ENCODE measurements around the gene NAALADL2. TPM values are rescaled to one million over a fixed set of nuclear protein-coding genes. Genes with fewer than 3 reads are reported as not detected.

The NAALADL2 gene
- total RNA-seq, 1 experiment from 2014 or later: 1.6 TPM

DNA sequence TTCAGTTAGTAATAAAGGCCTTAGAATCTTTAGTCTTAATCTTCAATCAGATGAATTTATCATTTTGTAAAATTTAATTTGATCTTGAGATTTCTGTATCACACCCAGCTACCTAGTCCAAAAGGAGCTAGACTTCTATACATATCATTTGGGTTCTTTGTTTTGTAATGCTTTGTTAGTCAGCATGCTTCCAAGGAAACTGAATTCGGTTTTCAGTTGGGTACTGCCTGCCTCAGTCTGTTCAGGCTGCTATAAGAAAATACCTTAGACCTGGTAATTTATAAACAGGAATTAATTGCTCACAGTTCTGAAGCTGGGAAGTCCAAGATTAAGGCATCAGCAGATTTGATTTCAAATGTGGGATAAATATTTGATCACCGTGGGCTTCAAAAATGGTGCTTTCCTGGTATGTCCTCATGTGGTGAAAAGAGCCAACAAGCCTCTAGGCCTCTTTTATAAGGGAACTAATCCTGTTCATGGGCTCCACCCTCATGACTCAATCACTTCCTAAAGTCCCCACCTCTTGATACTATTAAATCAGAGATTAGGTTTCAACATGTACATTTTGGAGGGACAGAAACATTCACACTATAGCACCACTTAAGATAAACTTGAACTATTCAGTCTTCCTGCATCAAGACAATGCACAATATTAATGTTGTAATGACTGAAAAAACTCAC is 800.7 kb downstream of the NAALADL2 start:
- H3K14ac ChIP-seq (ENCODE audit: insufficient read depth, low read length): no peak overlapping the region
- H2BK12ac ChIP-seq (ENCODE audit: insufficient read length, low read depth, low read length): no peak overlapping the region
- H3K27ac ChIP-seq (ENCODE audit: insufficient read length, low read depth, low read length): no peak overlapping the region
- no peak overlapping the region for H2BK120ac ChIP-seq (ENCODE audit: low read depth, low read length, poor library complexity, severe bottlenecking)
- H4K20me1 ChIP-seq (ENCODE audit: control insufficient read depth, insufficient read depth, insufficient read length): no peaks in the 10 kb centered on the region
- no peaks in the 10 kb centered on the region for H3K27me3 Mint-ChIP-seq (ENCODE audit: low read depth)
- WGBS (ENCODE audit: extremely low coverage, insufficient read length, low lambda C conversion rate): no CpG with 5 or more reads among the region's 2 CpGs
- H2BK5ac ChIP-seq (ENCODE audit: insufficient read length, low read length): no peak overlapping the region
- peaks cover 0 to 5% of the 10 kb centered on the region in 2 experiments; a peak in 2 of 4 replicates for H3K4me1 Mint-ChIP-seq
- H4K91ac ChIP-seq (ENCODE audit: insufficient read length, low read depth, low read length): no peak overlapping the region
- no peaks in the 10 kb centered on the region for H3K79me1 ChIP-seq (ENCODE audit: insufficient read depth, low read depth, low read length, poor library complexity, severe bottlenecking)
- no peak overlapping the region for H3K23ac ChIP-seq (ENCODE audit: insufficient read length, low read depth, low read length)
- no peak overlapping the region for H3K9ac ChIP-seq (ENCODE audit: extremely low read depth, insufficient read length, low read length)
- no peak overlapping the region for H3K4ac ChIP-seq (ENCODE audit: low read depth, low read length)
- no peak for DNase-seq
- no peak overlapping the region for H2BK15ac ChIP-seq (ENCODE audit: low read depth, low read length)
- H2AK5ac ChIP-seq (ENCODE audit: insufficient read length, low read length): no peak overlapping the region
- H3K27me3 ChIP-seq (ENCODE audit: insufficient read depth, low read length): no peaks in the 10 kb centered on the region
- H3K36me3 Mint-ChIP-seq (ENCODE audit: insufficient read depth in 1 of 3, low read depth in 3 of 3): no peaks in the 10 kb centered on the region
- H3T11ph ChIP-seq (ENCODE audit: low read length): no peak overlapping the region
- no peak overlapping the region for H3K18ac ChIP-seq (ENCODE audit: insufficient read length, low read depth, low read length)
- H2AFZ ChIP-seq (ENCODE audit: low read length): no peak overlapping the region
- H2BK20ac ChIP-seq (ENCODE audit: low read depth, low read length, poor library complexity, severe bottlenecking): no peak overlapping the region
- no peaks in the 10 kb centered on the region for H3K23me2 ChIP-seq (ENCODE audit: insufficient read length, low read depth, low read length, poor library complexity, severe bottlenecking)
- H3K4me2 ChIP-seq (ENCODE audit: insufficient read depth, insufficient read length, low read length): no peak overlapping the region
- no peak overlapping the region for H4K5ac ChIP-seq (ENCODE audit: insufficient read length, low read depth, low read length)
- no peak overlapping the region for H4K8ac ChIP-seq (replicated peaks; ENCODE audit: insufficient read length, low read depth, low read length)
- no peak for TF ChIP-seq CTCF (conservative IDR thresholded peaks at IDR 0.05)
- no peaks in the 10 kb centered on the region for H3K9me3 ChIP-seq (ENCODE audit: control insufficient read depth, low read depth, low read length)
- H3K79me2 ChIP-seq (ENCODE audit: insufficient read depth, low read length): no peaks in the 10 kb centered on the region
- H3K27ac Mint-ChIP-seq: no peak overlapping the region
- H3K4me3 Mint-ChIP-seq: no peak overlapping the region
- no peaks in the 10 kb centered on the region for H3K9me3 Mint-ChIP-seq
- no peak overlapping the region for H3K56ac ChIP-seq (ENCODE audit: insufficient read length, low read depth, low read length)
- no peaks in the 10 kb centered on the region for H3K4me1 ChIP-seq (ENCODE audit: insufficient read depth, low read length)

All from H9 (cell line).